ENCODE measurements around the gene BST1. TPM values are rescaled to one million over a fixed set of nuclear protein-coding genes. Genes with fewer than 3 reads are reported as not detected.

The BST1 gene
- total RNA-seq, 1 experiment from 2014 or later: 1.1 TPM

DNA sequence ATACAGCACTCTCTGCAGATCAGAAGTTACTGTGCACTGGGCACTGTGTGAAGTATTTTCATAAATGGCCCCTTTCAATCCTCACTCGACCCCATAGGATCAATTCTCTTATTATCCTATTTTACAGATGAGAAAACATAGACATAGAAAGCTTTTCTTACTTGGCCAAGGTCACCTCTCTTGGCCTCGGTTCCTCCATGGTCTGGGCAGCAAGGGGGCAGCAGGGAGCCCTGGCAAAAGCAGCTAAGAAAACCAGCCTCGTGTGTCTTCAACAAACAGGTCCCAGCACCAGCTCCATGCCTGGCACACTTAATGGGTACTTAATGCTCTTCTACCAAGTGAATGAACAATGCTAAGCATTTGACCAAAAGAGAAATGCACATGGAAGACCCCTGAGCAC lies 34.4 kb downstream of the BST1 start:
- Mint-ChIP-seq H3K9me3 (ENCODE audit: unreplicated experiment) (peaks cover 4% of the 10 kb centered on the region), H3K27me3 (ENCODE audit: insufficient read depth, unreplicated experiment) (no peaks in the 10 kb centered on the region), H3K4me3 (ENCODE audit: unreplicated experiment) (no peak overlapping the region), H3K27ac (ENCODE audit: low read depth, unreplicated experiment) (no peak overlapping the region), H3K4me1 (ENCODE audit: insufficient read depth, unreplicated experiment) (no peaks in the 10 kb centered on the region), H3K36me3 (ENCODE audit: insufficient read depth, unreplicated experiment) (peaks cover 1% of the 10 kb centered on the region)
- TF ChIP-seq, protein P1, sequence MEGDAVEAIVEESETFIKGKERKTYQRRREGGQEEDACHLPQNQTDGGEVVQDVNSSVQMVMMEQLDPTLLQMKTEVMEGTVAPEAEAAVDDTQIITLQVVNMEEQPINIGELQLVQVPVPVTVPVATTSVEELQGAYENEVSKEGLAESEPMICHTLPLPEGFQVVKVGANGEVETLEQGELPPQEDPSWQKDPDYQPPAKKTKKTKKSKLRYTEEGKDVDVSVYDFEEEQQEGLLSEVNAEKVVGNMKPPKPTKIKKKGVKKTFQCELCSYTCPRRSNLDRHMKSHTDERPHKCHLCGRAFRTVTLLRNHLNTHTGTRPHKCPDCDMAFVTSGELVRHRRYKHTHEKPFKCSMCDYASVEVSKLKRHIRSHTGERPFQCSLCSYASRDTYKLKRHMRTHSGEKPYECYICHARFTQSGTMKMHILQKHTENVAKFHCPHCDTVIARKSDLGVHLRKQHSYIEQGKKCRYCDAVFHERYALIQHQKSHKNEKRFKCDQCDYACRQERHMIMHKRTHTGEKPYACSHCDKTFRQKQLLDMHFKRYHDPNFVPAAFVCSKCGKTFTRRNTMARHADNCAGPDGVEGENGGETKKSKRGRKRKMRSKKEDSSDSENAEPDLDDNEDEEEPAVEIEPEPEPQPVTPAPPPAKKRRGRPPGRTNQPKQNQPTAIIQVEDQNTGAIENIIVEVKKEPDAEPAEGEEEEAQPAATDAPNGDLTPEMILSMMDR (IDR thresholded peaks at IDR 0.05; ENCODE audit: unreplicated experiment): no peak
- POLR2A ChIA-PET: no interaction called here
- CTCF ChIA-PET: interaction anchor here (0.6 to 1.7 kb wide), 4 partner anchors 8 to 273 kb away, joined by 3 to 7 read pairs (median 3); no protein-coding TSS in a partner anchor
- BruUV-seq (replicated peaks): no TSS peak
- intact Hi-C loops (cut with micrococcal nuclease): no loop called here
- no peak for DNase-seq (ENCODE audit: unreplicated experiment)

DNA sequence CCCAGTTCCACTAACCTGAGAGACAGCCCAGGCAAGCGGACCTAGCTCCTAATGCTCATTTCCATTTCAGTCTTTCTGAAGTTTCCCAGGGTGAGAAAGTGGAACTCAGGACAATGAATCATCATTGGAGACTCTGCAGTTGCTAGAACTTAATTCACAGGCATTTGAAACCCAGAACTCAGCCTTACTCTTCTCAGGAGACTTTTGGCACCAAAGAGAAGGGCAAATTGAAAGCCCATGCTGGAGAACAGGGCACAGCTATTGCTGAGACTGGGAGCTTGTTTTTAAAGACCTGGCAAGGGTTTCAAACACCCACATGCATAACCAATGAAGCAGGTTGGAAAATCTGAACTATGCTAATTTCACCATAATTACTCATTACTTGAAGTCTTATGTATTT lies 36.0 kb downstream of the BST1 start:
- POLR2A ChIA-PET: interaction anchor here (0.6 kb wide), 2 partner anchors 13 to 93 kb away, joined by 3 to 5 read pairs; no protein-coding TSS in a partner anchor

DNA sequence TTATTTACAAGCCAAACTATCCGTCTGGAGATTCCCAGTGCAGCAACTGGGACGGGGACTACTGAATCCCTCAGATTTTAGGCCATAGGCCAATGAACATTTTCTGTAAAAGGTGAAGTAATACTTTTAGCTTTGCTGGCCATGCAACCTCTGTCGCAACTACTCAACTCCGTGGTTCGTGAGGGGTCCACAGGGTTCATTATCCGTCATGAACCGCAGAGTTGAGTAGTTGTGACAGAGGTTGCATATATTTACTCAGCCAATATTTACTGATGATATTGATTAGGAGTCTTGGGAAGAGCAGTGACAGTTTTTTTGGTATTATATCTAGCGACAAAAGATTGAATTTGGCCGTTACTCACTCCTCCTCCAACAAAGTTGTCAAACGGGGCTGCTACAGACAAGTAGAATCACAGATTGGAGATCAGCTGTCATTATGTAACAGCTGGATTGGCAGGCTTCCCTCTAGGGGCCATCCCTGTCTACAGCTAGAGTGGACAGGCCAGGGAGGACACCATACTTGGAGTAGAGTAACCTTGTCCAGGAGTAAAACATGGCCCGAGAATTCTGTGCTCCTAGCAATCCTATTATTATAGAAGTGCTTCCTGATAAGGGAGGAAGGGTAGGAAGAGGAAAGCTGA lies 38.0 kb downstream of the BST1 start:
- ChIA-PET POLR2A (no interaction called here), CTCF (interaction anchor here (0.8 to 2.1 kb wide), 5 partner anchors 8 to 142 kb away, joined by 3 to 7 read pairs (median 4); no protein-coding TSS in a partner anchor)
- TF ChIP-seq, protein P1 (IDR thresholded peaks at IDR 0.05; ENCODE audit: unreplicated experiment): no peak
- no peaks in the 10 kb centered on the region for H3K4me1 Mint-ChIP-seq (ENCODE audit: insufficient read depth, unreplicated experiment)
- no peaks in the 10 kb centered on the region for H3K27me3 Mint-ChIP-seq (ENCODE audit: insufficient read depth, unreplicated experiment)
- intact Hi-C loops (cut with micrococcal nuclease): no loop called here
- no peak overlapping the region for H3K27ac Mint-ChIP-seq (ENCODE audit: low read depth, unreplicated experiment)
- DNase-seq (ENCODE audit: unreplicated experiment): no peak
- BruUV-seq (replicated peaks): no TSS peak
- peaks cover 6% of the 10 kb centered on the region for H3K36me3 Mint-ChIP-seq (ENCODE audit: insufficient read depth, unreplicated experiment)
- no peak overlapping the region for H3K4me3 Mint-ChIP-seq (ENCODE audit: unreplicated experiment)
- H3K9me3 Mint-ChIP-seq (ENCODE audit: unreplicated experiment): peaks cover 9% of the 10 kb centered on the region

More for the DNA sequence above, 36.0 kb downstream of the BST1 start:
- peaks cover 9% of the 10 kb centered on the region for H3K9me3 Mint-ChIP-seq (ENCODE audit: unreplicated experiment)
- no peak for DNase-seq (ENCODE audit: unreplicated experiment)
- intact Hi-C loops (cut with micrococcal nuclease): no loop called here
- peaks cover 6% of the 10 kb centered on the region for H3K36me3 Mint-ChIP-seq (ENCODE audit: insufficient read depth, unreplicated experiment)
- no TSS peak for BruUV-seq (replicated peaks)
- no peak overlapping the region for H3K4me3 Mint-ChIP-seq (ENCODE audit: unreplicated experiment)
- H3K27ac Mint-ChIP-seq (ENCODE audit: low read depth, unreplicated experiment): no peak overlapping the region
- TF ChIP-seq, protein P1 (IDR thresholded peaks at IDR 0.05; ENCODE audit: unreplicated experiment): no peak
- CTCF ChIA-PET: interaction anchor here (0.6 to 1.7 kb wide), 4 partner anchors 9 to 67 kb away, joined by 3 to 5 read pairs (median 4); no protein-coding TSS in a partner anchor
- no peaks in the 10 kb centered on the region for H3K4me1 Mint-ChIP-seq (ENCODE audit: insufficient read depth, unreplicated experiment)
- no peaks in the 10 kb centered on the region for H3K27me3 Mint-ChIP-seq (ENCODE audit: insufficient read depth, unreplicated experiment)

DNA sequence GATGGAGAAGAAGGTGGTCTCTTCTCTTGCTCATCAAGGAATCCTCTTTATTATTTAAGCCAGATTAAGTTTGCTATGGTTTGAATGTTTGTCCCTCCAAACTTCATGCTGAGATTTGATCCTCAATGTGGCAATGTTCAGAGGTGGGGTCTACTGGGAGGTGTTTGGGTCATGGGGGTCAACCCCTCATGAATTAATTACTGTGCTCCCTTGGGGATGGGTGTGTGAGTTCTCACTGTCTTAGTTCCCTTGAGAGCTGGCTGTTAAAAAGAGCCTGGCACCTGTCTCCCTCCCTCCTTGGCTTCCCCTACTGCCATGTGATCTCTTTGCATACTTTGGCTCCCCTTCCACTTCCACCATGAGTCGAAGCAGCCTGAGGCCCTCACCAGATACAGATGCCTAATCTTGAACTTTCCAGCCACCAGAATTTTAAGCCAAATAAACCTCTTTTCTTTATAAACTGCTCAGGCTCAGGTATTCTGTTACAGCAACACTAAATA lies 39.3 kb downstream of the BST1 start:
- ChIA-PET CTCF (interaction anchor here (0.8 to 1.0 kb wide), 2 partner anchors 9 to 141 kb away, joined by 3 to 4 read pairs; no protein-coding TSS in a partner anchor), POLR2A (interaction anchor here (0.7 kb wide), 1 partner anchor 47 kb away, joined by 3 read pairs; no protein-coding TSS in a partner anchor)
- Mint-ChIP-seq H3K4me3 (ENCODE audit: unreplicated experiment) (no peak overlapping the region), H3K4me1 (ENCODE audit: insufficient read depth, unreplicated experiment) (no peaks in the 10 kb centered on the region), H3K9me3 (ENCODE audit: unreplicated experiment) (peaks cover 9% of the 10 kb centered on the region), H3K36me3 (ENCODE audit: insufficient read depth, unreplicated experiment) (peaks cover 6% of the 10 kb centered on the region), H3K27me3 (ENCODE audit: insufficient read depth, unreplicated experiment) (no peaks in the 10 kb centered on the region), H3K27ac (ENCODE audit: low read depth, unreplicated experiment) (no peak overlapping the region)
- no peak for DNase-seq (ENCODE audit: unreplicated experiment)
- BruUV-seq (replicated peaks): no TSS peak
- TF ChIP-seq, protein P1 (IDR thresholded peaks at IDR 0.05; ENCODE audit: unreplicated experiment): no peak
- intact Hi-C loops (cut with micrococcal nuclease): no loop called here
